ENCODE data around the gene MICALL1. TPM values are rescaled to one million over a fixed set of nuclear protein-coding genes. Genes with fewer than 3 reads are reported as not detected.

Gene MICALL1
- total and polyA plus RNA-seq, 7 donors = 10.3 to 24.7 (median 16.9) TPM

GRCh38 chr22:37979782-37980181 lies 73.7 kb downstream of the MICALL1 start:
- ATAC-seq (peak in 2 of 4 donors; percentile 13 to 16), DNase-seq (no peak)
- no peaks in the 10 kb centered on the region for H3K36me3 ChIP-seq (ENCODE audit: insufficient read depth in 1 of 2, low read depth in 1 of 2)
- H3K27me3 ChIP-seq (ENCODE audit: insufficient read depth in 3 of 3, low read length in 2 of 3) = no peaks in the 10 kb centered on the region
- 73 to 87% (median 76%) methylated on average over 8 of the region's 8 CpGs for WGBS, 3 donors
- H3K4me3 ChIP-seq = no peak overlapping the region
- no peak overlapping the region for H3K27ac ChIP-seq
- no peaks in the 10 kb centered on the region for H3K4me1 ChIP-seq
- no peak for TF ChIP-seq CTCF (IDR thresholded peaks at IDR 0.05)
- H3K9me3 ChIP-seq = no peaks in the 10 kb centered on the region
- intact Hi-C loops (cut with DNase I) = no loop called here

- H3K4me1 ChIP-seq = no peaks in the 10 kb centered on the region
- no peak overlapping the region for H3K4me3 ChIP-seq
- H3K36me3 ChIP-seq (ENCODE audit: insufficient read depth in 1 of 2, low read depth in 1 of 2) = no peaks in the 10 kb centered on the region
- no peak overlapping the region for H3K27ac ChIP-seq
- no peaks in the 10 kb centered on the region for H3K27me3 ChIP-seq (ENCODE audit: insufficient read depth in 3 of 3, low read length in 2 of 3)
- no peaks in the 10 kb centered on the region for H3K9me3 ChIP-seq
- WGBS, 3 donors = 78 to 91% (median 90%) methylated on average over 6 of the region's 6 CpGs
- TF ChIP-seq CTCF (IDR thresholded peaks at IDR 0.05) = no peak
- DNase-seq (no peak), ATAC-seq (peak in 2 of 4 donors; percentile 27 to 30)
- intact Hi-C loops (cut with DNase I) = no loop called here
These were observed 75.3 kb downstream of the MICALL1 start for GRCh38 chr22:37981282-37982011.

- H3K4me3 ChIP-seq = no peak overlapping the region
- no peak for ATAC-seq
These were observed 76.2 kb downstream of the MICALL1 start for GRCh38 chr22:37982151-37982785.

GRCh38 chr22:37982938-37983859 lies 77.1 kb downstream of the MICALL1 start:
- 65 to 75% (median 72%) methylated on average over 65 to 84 of the region's 84 CpGs for WGBS, 3 donors
- no peak for TF ChIP-seq CTCF (IDR thresholded peaks at IDR 0.05)
- H3K27ac ChIP-seq = no peak overlapping the region
- H3K4me1 ChIP-seq = no peaks in the 10 kb centered on the region
- no peaks in the 10 kb centered on the region for H3K36me3 ChIP-seq (ENCODE audit: insufficient read depth in 1 of 2, low read depth in 1 of 2)
- H3K4me3 ChIP-seq = no peak overlapping the region
- DNase-seq = no peak
- no peaks in the 10 kb centered on the region for H3K27me3 ChIP-seq (ENCODE audit: insufficient read depth in 3 of 3, low read length in 2 of 3)
- no peaks in the 10 kb centered on the region for H3K9me3 ChIP-seq
- intact Hi-C loops (cut with DNase I) = no loop called here
- ATAC-seq = no peak

More at GRCh38 chr22:37982151-37982785, 76.2 kb downstream of the MICALL1 start:
- intact Hi-C loops (cut with DNase I) = no loop called here
- Histone ChIP-seq H3K4me1 (no peaks in the 10 kb centered on the region), H3K27ac (no peak overlapping the region), H3K36me3 (ENCODE audit: insufficient read depth in 1 of 2, low read depth in 1 of 2) (no peaks in the 10 kb centered on the region), H3K27me3 (ENCODE audit: insufficient read depth in 3 of 3, low read length in 2 of 3) (no peaks in the 10 kb centered on the region), H3K9me3 (no peaks in the 10 kb centered on the region)
- TF ChIP-seq CTCF (IDR thresholded peaks at IDR 0.05) = no peak
- whole genome bisulfite sequencing, 3 donors = 72 to 85% (median 75%) methylated on average over 8 of the region's 8 CpGs
- no peak for DNase-seq
